ENCODE data around the gene SREBF1. TPM values are rescaled to one million over a fixed set of nuclear protein-coding genes. Genes with fewer than 3 reads are reported as not detected.

SREBF1 gene
- total RNA-seq, 1 experiment from 2014 or later, result 167 TPM

- BruUV-seq (replicated peaks), result no TSS peak
- H3K36me3 ChIP-seq (ENCODE audit: low read depth, low read length), result no peaks in the 10 kb centered on the region
- H3K4me2 ChIP-seq (ENCODE audit: low read length), result no peak overlapping the region
- no peaks in the 10 kb centered on the region for H3K79me2 ChIP-seq (ENCODE audit: low read length)
- H3K9ac ChIP-seq (ENCODE audit: low read length), result no peak overlapping the region
- no peaks in the 10 kb centered on the region for H3K9me2 ChIP-seq (replicated peaks; ENCODE audit: low read length)
- H3K27me3 ChIP-seq (ENCODE audit: low read length), result no peaks in the 10 kb centered on the region
- no peak overlapping the region for H3K4me3 ChIP-seq (ENCODE audit: low read length)
- no peak overlapping the region for H2AFZ ChIP-seq (ENCODE audit: low read length)
- CTCF ChIA-PET, result no interaction called here
- TF ChIP-seq, protein P1, sequence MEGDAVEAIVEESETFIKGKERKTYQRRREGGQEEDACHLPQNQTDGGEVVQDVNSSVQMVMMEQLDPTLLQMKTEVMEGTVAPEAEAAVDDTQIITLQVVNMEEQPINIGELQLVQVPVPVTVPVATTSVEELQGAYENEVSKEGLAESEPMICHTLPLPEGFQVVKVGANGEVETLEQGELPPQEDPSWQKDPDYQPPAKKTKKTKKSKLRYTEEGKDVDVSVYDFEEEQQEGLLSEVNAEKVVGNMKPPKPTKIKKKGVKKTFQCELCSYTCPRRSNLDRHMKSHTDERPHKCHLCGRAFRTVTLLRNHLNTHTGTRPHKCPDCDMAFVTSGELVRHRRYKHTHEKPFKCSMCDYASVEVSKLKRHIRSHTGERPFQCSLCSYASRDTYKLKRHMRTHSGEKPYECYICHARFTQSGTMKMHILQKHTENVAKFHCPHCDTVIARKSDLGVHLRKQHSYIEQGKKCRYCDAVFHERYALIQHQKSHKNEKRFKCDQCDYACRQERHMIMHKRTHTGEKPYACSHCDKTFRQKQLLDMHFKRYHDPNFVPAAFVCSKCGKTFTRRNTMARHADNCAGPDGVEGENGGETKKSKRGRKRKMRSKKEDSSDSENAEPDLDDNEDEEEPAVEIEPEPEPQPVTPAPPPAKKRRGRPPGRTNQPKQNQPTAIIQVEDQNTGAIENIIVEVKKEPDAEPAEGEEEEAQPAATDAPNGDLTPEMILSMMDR (conservative IDR thresholded peaks at IDR 0.05; ENCODE audit: low read depth, low read length), result no peak
- TF ChIP-seq EZH2 (IDR thresholded peaks at IDR 0.05; ENCODE audit: low read length, unreplicated experiment) (no peak), EZH2phosphoT487 (IDR thresholded peaks at IDR 0.05; ENCODE audit: borderline replicate concordance, low read length) (no peak)
- ATAC-seq (no peak), DNase-seq (no peak)
- no peak overlapping the region for H3K27ac ChIP-seq (ENCODE audit: low read length)
- intact Hi-C loops (cut with micrococcal nuclease), result no loop called here
- H3K9me3 ChIP-seq (ENCODE audit: low read length), result no peaks in the 10 kb centered on the region
- no peaks in the 10 kb centered on the region for H3F3A ChIP-seq (ENCODE audit: low read length, unreplicated experiment)
- no peaks in the 10 kb centered on the region for H4K20me1 ChIP-seq (ENCODE audit: low read length)
- H3K4me1 ChIP-seq (ENCODE audit: insufficient read depth, low read length), result peaks cover 11% of the 10 kb centered on the region
- POLR2A ChIA-PET (ENCODE audit: unreplicated experiment), result no interaction called here
These were observed 8.4 kb upstream of the SREBF1 start for GRCh38 chr17:17845046-17845775.

DNA sequence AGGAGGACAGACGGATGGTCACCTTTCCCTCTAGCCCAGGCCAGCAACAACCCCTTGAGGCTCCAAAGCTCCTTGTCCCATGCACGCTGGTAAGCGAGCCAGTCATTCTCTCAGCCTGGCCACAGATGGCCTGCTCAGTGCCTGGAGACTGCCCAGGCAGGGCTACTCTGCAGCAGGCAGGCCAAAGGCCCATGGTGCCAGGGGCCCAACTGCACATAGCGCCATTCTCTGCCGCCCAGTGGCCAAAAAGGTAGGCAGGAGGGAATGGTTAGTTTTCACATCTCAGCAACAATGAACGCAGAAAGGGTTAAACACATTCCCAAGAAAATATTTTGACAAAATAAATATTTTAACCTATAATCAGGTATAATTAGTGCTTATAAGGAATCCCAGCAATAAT, 7.7 kb upstream of the SREBF1 start:
- H3K27me3 ChIP-seq (ENCODE audit: low read length), result no peaks in the 10 kb centered on the region
- ChIA-PET POLR2A (ENCODE audit: unreplicated experiment) (no interaction called here), CTCF (no interaction called here)
- H3F3A ChIP-seq (ENCODE audit: low read length, unreplicated experiment), result peaks cover 2% of the 10 kb centered on the region
- no TSS peak for BruUV-seq (replicated peaks)
- intact Hi-C loops (cut with micrococcal nuclease), result no loop called here
- H3K4me3 ChIP-seq (ENCODE audit: low read length), result no peak overlapping the region
- H2AFZ ChIP-seq (ENCODE audit: low read length), result no peak overlapping the region
- TF ChIP-seq, protein P1 (conservative IDR thresholded peaks at IDR 0.05; ENCODE audit: low read depth, low read length), result no peak
- TF ChIP-seq EZH2 (IDR thresholded peaks at IDR 0.05; ENCODE audit: low read length, unreplicated experiment) (no peak), EZH2phosphoT487 (IDR thresholded peaks at IDR 0.05; ENCODE audit: borderline replicate concordance, low read length) (no peak)
- no peaks in the 10 kb centered on the region for H3K9me2 ChIP-seq (replicated peaks; ENCODE audit: low read length)
- peaks cover 16% of the 10 kb centered on the region for H3K4me1 ChIP-seq (ENCODE audit: insufficient read depth, low read length)
- no peak overlapping the region for H3K4me2 ChIP-seq (ENCODE audit: low read length)
- no peaks in the 10 kb centered on the region for H4K20me1 ChIP-seq (ENCODE audit: low read length)
- no peaks in the 10 kb centered on the region for H3K36me3 ChIP-seq (ENCODE audit: low read depth, low read length)
- no peaks in the 10 kb centered on the region for H3K9me3 ChIP-seq (ENCODE audit: low read length)
- peaks cover 2% of the 10 kb centered on the region; the same call in 1 of the 2 replicates for H3K79me2 ChIP-seq (ENCODE audit: low read length)
- no peak overlapping the region for H3K27ac ChIP-seq (ENCODE audit: low read length)
- ATAC-seq, result no peak
- H3K9ac ChIP-seq (ENCODE audit: low read length), result no peak overlapping the region
- no peak for DNase-seq

DNA sequence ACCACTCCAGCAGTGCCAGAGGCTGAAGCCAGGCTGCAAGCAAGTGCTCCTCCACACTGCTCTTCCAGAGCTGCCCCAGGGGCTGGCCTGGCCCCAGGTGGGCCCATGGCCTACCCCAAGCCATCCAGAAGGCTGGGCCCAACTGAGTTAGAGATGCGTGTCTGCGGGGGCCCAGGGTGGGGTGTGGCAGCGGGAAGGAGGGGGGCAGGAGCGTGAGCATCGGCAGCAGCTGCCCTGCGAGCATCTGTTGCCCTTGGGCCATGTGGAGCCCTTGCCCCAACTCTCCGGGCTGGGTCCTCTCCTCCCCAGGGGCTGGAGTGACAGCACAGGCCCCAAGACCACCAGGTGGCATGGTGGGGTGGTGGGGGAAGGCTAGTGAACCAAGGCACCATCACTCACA, 7.3 kb upstream of the SREBF1 start:
- CTCF ChIA-PET, result no interaction called here
- H2AFZ ChIP-seq (ENCODE audit: low read length), result no peak overlapping the region
- no peaks in the 10 kb centered on the region for H3K27me3 ChIP-seq (ENCODE audit: low read length)
- H3K4me2 ChIP-seq (ENCODE audit: low read length), result no peak overlapping the region
- H3K9me3 ChIP-seq (ENCODE audit: low read length), result no peaks in the 10 kb centered on the region
- POLR2A ChIA-PET (ENCODE audit: unreplicated experiment), result no interaction called here
- H3K4me3 ChIP-seq (ENCODE audit: low read length), result no peak overlapping the region
- no peaks in the 10 kb centered on the region for H4K20me1 ChIP-seq (ENCODE audit: low read length)
- peaks cover 20% of the 10 kb centered on the region for H3K4me1 ChIP-seq (ENCODE audit: insufficient read depth, low read length)
- no peak for DNase-seq
- no peak for ATAC-seq
- intact Hi-C loops (cut with micrococcal nuclease), result no loop called here
- no peak overlapping the region for H3K9ac ChIP-seq (ENCODE audit: low read length)
- H3K27ac ChIP-seq (ENCODE audit: low read length), result no peak overlapping the region
- TF ChIP-seq, protein P1 (conservative IDR thresholded peaks at IDR 0.05; ENCODE audit: low read depth, low read length), result no peak
- no peak for TF ChIP-seq EZH2phosphoT487 (IDR thresholded peaks at IDR 0.05; ENCODE audit: borderline replicate concordance, low read length)
- no peak for TF ChIP-seq EZH2 (IDR thresholded peaks at IDR 0.05; ENCODE audit: low read length, unreplicated experiment)
- peaks cover 6% of the 10 kb centered on the region for H3F3A ChIP-seq (ENCODE audit: low read length, unreplicated experiment)
- no peaks in the 10 kb centered on the region for H3K9me2 ChIP-seq (replicated peaks; ENCODE audit: low read length)
- no TSS peak for BruUV-seq (replicated peaks)
- H3K36me3 ChIP-seq (ENCODE audit: low read depth, low read length), result no peaks in the 10 kb centered on the region
- peaks cover 6% of the 10 kb centered on the region; the same call in 1 of the 2 replicates for H3K79me2 ChIP-seq (ENCODE audit: low read length)
